Islet precursor cell (in vitro differentiated cells): ENCODE measurements around the gene GFY.
A peak's percentile ranks its signal among the peaks of the same experiment; 100 is the strongest.
"Not testable (repeated sequence)": the region's sequence is repeated elsewhere in the genome, so short reads cannot be mapped to it uniquely, and the experiment has no call there.

ENCODE experiments used
- DNase-seq: peaks from one replicate; pipeline ENCODE4 v3.0.0-alpha.2; 2018

GFY gene

GRCh38 chr19:49447485-49448431 is 22.6 kb downstream of the GFY start:
- peak; percentile 62 for DNase-seq

GRCh38 chr19:49448432-49448786 is 23.2 kb downstream of the GFY start:
- DNase-seq, result no peak

GRCh38 chr19:49450405-49450804 is 25.2 kb downstream of the GFY start:
- DNase-seq, result no peak

- peak; percentile 99 for DNase-seq
These were observed 26.4 kb downstream of the GFY start, which contains the start of gene PIH1D1 for GRCh38 chr19:49451430-49452181. TSS of gene PIH1D1 (minus strand) at chr19:49451814. CDS start at chr19:49451574, 240 bp downstream.

- DNase-seq, result peak; percentile 98
These were observed 28.0 kb downstream of the GFY start, which contains the start of gene ALDH16A1 for GRCh38 chr19:49453013-49453756. TSS of gene ALDH16A1 (plus strand) at chr19:49453225. CDS start at chr19:49453332, 107 bp downstream.

GRCh38 chr19:49453757-49454240 is 28.6 kb downstream of the GFY start:
- DNase-seq, result peak; percentile 57

GRCh38 chr19:49455773-49456172 is 30.6 kb downstream of the GFY start:
- no peak for DNase-seq

GRCh38 chr19:49456326-49456725 is 31.1 kb downstream of the GFY start:
- DNase-seq, result no peak

GRCh38 chr19:49458567-49458903 is 33.3 kb downstream of the GFY start:
- DNase-seq, result peak; percentile 81

- DNase-seq, result peak; percentile 48
These were observed 34.2 kb downstream of the GFY start for GRCh38 chr19:49459388-49459787.

GRCh38 chr19:49461130-49461529 is 35.9 kb downstream of the GFY start:
- not testable (repeated sequence) for DNase-seq

- no peak for DNase-seq
These were observed 36.5 kb downstream of the GFY start for GRCh38 chr19:49461656-49462055.

- DNase-seq, result no peak
These were observed 37.3 kb downstream of the GFY start for GRCh38 chr19:49462492-49462891.

GRCh38 chr19:49463960-49464740 is 39.0 kb downstream of the GFY start:
- DNase-seq, result no peak

GRCh38 chr19:49465371-49465770 is 40.2 kb downstream of the GFY start:
- no peak for DNase-seq

GRCh38 chr19:49468199-49468598 is 43.0 kb downstream of the GFY start:
- no peak for DNase-seq

GRCh38 chr19:49468746-49469447 is 43.7 kb downstream of the GFY start:
- DNase-seq, result peak; percentile 84

- no peak for DNase-seq
These were observed 44.8 kb downstream of the GFY start for GRCh38 chr19:49469828-49470614.

GRCh38 chr19:49470615-49470978 is 45.4 kb downstream of the GFY start:
- no peak for DNase-seq

- no peak for DNase-seq
These were observed 47.7 kb downstream of the GFY start for GRCh38 chr19:49472936-49473335.

- not testable (repeated sequence) for DNase-seq
These were observed 48.3 kb downstream of the GFY start for GRCh38 chr19:49473501-49473867.
